ENCODE measurements around the gene ATP7B. TPM values are rescaled to one million over a fixed set of nuclear protein-coding genes. Genes with fewer than 3 reads are reported as not detected.
A peak's percentile ranks its signal among the peaks of the same experiment; 100 is the strongest.

Gene ATP7B
- total RNA-seq, 2 donors from 2014 or later: 0.45 to 0.53 TPM

DNA sequence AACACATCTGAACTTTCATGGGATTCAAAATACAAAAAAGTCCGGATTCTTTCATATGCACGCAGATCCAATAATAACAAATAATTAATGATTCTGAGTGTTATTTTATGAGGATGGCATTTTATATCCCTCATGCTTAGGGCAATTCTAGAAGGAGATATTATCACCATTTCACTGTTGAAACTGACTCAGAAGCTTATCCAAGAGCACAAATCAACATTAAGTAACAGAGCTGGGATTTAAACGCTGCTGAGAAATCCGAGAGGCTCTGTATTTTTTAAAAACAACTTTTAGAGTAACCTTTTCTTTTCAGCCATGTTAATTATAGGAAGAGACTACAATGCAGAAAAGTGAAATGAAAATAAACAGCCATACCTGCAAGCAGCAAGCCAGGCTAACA is 30.3 kb downstream of the ATP7B start:
- Mint-ChIP-seq H3K27ac (no peak overlapping the region), H3K36me3 (no peaks in the 10 kb centered on the region), H3K27me3 (peaks cover 17 to 32% of the 10 kb centered on the region in 2 donors), H3K4me3 (no peak overlapping the region), H3K9me3 (no peaks in the 10 kb centered on the region), H3K4me1 (ENCODE audit: low read depth in 2 of 2) (no peaks in the 10 kb centered on the region)
- ATAC-seq: no peak
- DNase-seq (ENCODE audit: low spot score): no peak

DNA sequence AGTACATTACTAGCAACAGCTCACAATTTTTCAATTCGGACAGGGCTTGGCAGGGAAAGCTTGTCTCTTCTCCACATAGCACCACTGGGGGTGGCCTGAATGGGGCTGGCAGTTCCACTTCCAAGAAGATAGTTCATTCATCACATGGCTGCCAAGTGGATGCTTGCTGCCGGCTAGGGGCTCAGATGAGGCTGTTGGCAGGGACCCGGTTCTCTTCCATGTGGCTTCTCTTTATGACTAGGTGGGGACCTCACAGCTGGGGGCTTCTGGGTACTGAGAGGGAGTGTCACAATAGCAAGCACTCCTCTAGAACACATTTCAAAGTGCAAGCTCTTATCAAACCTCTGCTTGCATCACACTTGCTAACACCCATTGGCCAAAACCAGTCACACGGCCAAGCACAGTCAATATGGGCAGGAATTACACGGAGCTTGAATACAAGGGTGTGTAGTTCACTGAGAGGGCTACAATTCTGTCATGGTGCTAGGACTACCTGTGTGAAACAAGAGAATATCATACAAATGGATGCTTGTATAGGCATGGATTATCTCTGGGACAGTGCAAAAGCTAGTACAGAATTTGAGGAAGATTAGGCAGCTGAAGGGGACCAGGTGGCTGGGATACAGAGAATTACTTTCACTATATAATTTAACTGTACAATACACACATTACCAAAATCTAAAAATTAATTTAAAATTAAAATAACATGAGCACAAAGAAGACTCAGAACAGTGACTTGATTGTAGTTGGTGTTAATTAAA is 32.3 kb downstream of the ATP7B start:
- DNase-seq (ENCODE audit: low spot score) (no peak), ATAC-seq (peak in 1 of 2 donors; percentile 32)
- H3K4me3 Mint-ChIP-seq: no peak overlapping the region
- no peaks in the 10 kb centered on the region for H3K9me3 Mint-ChIP-seq
- no peak overlapping the region for H3K27ac Mint-ChIP-seq
- no peaks in the 10 kb centered on the region for H3K36me3 Mint-ChIP-seq
- no peaks in the 10 kb centered on the region for H3K4me1 Mint-ChIP-seq (ENCODE audit: low read depth in 2 of 2)
- H3K27me3 Mint-ChIP-seq: peaks cover 3 to 13% of the 10 kb centered on the region in 2 donors

DNA sequence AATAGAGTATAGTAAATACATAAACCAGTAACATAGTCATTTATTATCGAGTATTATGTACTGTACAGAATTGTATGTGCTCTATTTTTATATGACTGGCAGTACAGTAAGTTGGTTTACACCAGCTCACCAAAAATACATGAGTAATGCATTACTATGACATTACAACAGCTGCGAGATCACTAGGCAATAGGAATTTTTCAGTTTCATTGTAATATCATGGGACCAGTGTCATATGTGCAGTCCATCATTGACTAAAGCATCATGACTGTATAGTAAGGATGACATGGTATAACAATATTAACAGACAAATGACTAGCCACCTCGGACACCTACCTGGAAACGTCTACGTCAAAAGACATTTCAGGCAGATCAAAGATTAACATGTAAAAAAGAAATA is 33.6 kb downstream of the ATP7B start:
- H3K4me1 Mint-ChIP-seq (ENCODE audit: low read depth in 2 of 2): no peaks in the 10 kb centered on the region
- no peaks in the 10 kb centered on the region for H3K9me3 Mint-ChIP-seq
- no peak overlapping the region for H3K4me3 Mint-ChIP-seq

DNA sequence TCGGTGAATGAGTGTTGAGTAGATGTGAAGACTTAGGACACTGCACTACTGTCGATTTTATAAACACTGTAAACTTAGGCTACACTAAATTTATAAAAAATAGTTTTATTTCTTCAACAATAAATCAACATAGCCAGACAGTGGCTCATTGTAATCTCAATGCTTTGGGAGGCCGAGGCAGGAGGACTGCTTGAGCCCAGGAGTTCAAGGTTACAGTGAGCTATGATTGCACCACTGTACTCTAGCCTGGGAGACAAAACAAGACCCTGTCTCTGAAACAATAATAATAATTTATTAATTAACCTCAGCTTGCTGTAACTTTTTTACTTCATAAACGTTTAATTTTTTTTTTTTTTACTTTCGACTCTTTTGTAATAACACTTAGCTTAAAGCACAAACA is 34.4 kb downstream of the ATP7B start:
- H3K36me3 Mint-ChIP-seq: no peaks in the 10 kb centered on the region
- no peak overlapping the region for H3K27ac Mint-ChIP-seq
- no peak for DNase-seq (ENCODE audit: low spot score)
- no peaks in the 10 kb centered on the region for H3K9me3 Mint-ChIP-seq
- ATAC-seq: no peak
- H3K4me1 Mint-ChIP-seq (ENCODE audit: low read depth in 2 of 2): no peaks in the 10 kb centered on the region
- H3K27me3 Mint-ChIP-seq: peaks cover 0 to 9% of the 10 kb centered on the region in 2 donors
- H3K4me3 Mint-ChIP-seq: no peak overlapping the region

More for the DNA sequence above, 33.6 kb downstream of the ATP7B start:
- DNase-seq (ENCODE audit: low spot score) (no peak), ATAC-seq (no peak)
- Mint-ChIP-seq H3K27me3 (peaks cover 0 to 9% of the 10 kb centered on the region in 2 donors), H3K36me3 (no peaks in the 10 kb centered on the region), H3K27ac (no peak overlapping the region)

DNA sequence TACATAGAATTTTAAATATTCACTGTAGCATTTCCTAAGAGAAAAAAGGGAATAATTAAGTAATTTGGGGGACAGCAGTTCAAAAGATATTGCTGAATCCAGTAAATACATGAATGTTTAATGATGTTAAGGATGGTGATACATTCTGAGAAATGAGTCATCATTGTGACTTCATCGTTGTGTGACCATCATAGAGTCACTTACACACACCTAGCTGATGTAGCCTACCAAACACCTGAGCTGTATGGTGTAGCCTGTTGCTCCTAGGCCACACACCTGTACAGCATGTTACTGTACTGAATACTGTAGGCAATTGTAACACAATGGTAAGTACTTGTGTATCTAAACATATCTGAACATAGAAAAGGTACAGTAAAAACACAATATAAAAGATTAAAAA is 34.8 kb downstream of the ATP7B start:
- Mint-ChIP-seq H3K27ac (no peak overlapping the region), H3K9me3 (no peaks in the 10 kb centered on the region), H3K4me1 (ENCODE audit: low read depth in 2 of 2) (no peaks in the 10 kb centered on the region), H3K36me3 (no peaks in the 10 kb centered on the region), H3K27me3 (peaks cover 0 to 9% of the 10 kb centered on the region in 2 donors), H3K4me3 (no peak overlapping the region)
- DNase-seq (ENCODE audit: low spot score): no peak
- ATAC-seq: peak in 1 of 2 donors; percentile 41

DNA sequence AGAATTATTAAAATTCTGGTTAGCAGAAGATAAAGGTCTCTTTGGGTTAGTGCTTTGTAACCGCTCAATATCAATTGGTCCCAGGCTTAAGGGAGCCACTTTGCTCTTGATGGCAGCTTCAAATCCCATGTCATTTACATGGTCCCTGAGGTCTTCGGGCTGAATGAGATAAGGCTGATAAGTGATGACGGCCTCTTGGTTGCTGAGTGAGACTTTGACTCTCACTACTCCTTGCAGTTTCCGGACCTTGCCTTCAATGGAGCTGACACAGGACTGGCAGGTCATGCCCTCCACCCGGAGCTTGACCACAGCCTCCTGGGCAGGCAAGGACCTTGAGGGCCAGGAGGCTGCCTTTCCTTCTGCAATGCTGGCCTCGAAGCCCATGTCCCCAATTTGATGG is 36.8 kb downstream of the ATP7B start:
- Mint-ChIP-seq H3K4me1 (ENCODE audit: low read depth in 2 of 2) (no peaks in the 10 kb centered on the region), H3K9me3 (no peaks in the 10 kb centered on the region), H3K27ac (no peak overlapping the region), H3K27me3 (peaks cover 0 to 9% of the 10 kb centered on the region in 2 donors), H3K4me3 (no peak overlapping the region), H3K36me3 (no peaks in the 10 kb centered on the region)
- no peak for DNase-seq (ENCODE audit: low spot score)
- no peak for ATAC-seq

DNA sequence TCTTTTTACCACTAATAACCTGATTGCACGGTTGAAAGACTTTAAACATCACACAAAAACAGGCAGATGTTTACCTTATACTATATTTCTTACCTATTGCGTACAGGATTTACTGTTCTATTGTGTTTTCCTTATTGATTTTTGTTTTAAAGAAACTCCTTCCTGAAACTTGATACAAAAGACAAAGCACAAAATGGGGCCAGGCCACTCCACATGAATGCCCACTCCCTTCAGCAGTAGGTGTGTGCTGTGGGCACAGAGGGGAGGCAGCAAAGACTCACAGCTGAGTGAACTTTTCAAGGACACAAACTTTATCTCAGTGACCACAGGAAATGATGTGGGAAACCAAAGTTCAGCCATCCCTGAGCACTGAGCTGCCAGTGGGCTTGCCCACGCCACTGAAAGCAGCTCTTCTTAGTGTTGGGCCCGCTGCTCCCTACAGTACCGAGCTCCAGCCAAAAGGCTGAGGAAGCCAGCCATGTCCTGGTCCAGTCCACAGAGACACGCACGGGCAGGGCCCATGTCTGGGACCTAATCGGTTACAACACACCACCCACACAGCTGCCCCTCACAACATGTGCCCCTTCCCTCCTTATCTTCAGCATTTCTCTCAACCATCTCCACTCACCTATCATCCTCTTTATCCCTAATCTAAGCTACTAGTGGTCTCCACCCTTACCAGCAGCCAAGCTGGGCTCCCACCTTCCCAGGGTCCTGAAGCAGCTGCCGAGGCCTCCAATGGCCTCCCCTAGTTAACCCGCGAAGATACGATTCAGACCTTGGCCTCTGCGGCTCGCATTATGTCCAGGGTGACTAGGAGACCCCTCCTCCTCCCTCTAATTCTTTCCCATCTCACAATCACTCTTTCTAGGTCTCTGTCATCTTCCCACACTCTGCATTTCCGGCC is 39.5 kb downstream of the ATP7B start:
- peaks cover 5 to 8% of the 10 kb centered on the region in 2 donors for H3K4me1 Mint-ChIP-seq (ENCODE audit: low read depth in 2 of 2)
- ATAC-seq (peak in 1 of 2 donors; percentile 28), DNase-seq (ENCODE audit: low spot score) (no peak)
- H3K27ac Mint-ChIP-seq: no peak overlapping the region
- H3K9me3 Mint-ChIP-seq: no peaks in the 10 kb centered on the region
- H3K36me3 Mint-ChIP-seq: no peaks in the 10 kb centered on the region
- H3K4me3 Mint-ChIP-seq: no peak overlapping the region
- peaks cover 0 to 3% of the 10 kb centered on the region in 2 donors for H3K27me3 Mint-ChIP-seq

DNA sequence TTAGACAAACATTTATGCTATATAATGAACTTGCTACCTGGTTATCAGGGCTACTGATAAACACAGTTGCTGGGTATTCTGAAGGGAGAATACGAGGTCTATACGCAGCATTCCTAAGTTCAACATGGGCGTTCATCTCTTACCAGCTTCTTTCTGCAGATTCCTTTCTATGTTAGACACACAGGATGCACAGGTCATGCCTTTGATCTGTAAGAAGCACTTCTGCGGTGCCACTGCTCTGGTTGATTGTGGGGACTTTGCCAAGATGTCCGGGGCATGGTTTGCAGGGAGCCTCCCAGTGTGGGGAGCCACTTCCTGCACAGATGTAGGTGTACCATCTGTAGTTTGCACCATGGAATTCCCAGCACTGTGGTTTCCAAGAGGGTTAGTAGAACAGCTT is 40.9 kb downstream of the ATP7B start:
- Mint-ChIP-seq H3K4me1 (ENCODE audit: low read depth in 2 of 2) (peaks cover 9 to 13% of the 10 kb centered on the region in 2 donors), H3K4me3 (no peak overlapping the region), H3K9me3 (no peaks in the 10 kb centered on the region), H3K27ac (no peak overlapping the region), H3K27me3 (peaks cover 5 to 11% of the 10 kb centered on the region in 2 donors), H3K36me3 (no peaks in the 10 kb centered on the region)
- ATAC-seq: no peak
- DNase-seq (ENCODE audit: low spot score): no peak

DNA sequence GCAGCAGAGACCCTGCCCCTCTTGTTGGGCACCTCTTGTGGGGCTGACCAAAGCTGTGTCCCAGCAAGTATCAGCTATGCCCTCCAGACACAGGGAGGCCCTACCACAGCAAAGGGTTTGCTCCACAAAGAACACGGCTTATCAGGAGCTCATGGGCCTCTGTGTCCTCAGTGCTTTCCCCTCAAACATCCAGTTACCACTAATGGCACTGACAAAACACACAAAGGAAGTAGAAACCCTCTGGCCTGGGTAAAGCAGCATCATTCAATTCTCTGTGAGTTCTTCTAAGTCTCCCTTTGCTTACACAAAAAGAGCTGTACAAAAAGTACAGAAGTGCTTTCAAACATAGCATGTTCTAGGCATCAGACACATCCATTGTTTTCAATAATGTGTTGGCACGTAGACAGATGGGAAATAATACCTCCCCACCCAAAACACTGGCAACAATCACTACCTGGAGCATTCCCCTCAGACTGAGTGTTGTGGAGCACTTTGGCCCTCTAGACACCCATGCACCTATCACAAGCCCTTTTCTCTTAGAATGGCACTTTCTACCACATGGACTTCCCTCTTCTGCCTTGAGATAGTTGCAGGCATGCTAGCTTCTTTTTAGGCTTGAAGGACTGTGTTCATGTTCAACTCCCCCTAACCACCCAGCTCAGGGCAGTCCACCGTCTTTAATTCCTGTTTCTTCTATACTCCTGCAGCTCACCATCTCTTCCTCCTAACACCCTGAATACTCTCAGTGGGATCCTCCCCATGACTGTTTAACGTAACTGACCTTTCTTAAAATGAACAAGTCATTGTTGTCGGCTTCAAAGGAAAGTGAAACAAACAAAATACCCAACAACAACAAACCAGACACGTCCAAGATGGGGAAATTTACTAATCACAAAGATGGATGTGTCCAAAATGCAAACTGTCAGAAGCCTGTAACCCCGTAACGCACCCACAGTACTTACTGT is 43.5 kb downstream of the ATP7B start:
- no peak overlapping the region for H3K27ac Mint-ChIP-seq

DNA sequence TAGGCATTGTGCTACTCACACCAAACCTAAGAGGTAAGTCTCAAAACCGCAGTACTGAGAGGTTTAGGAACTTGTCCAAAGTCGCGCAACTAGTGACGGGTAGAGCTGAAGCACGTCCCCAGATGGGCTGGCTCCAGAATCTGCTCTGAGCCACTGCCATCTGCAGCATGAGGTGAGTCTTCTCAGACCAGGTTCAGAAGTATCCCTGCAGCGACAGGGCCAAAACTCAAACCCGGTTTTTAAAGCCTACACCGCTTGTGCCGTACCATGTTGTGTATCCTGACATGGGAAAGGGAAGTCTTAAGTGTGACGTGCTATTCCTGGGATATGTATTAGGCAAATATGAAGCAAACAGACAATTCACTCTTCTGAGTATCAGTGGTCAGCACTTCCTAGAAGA is 45.1 kb downstream of the ATP7B start:
- H3K27ac Mint-ChIP-seq: no peak overlapping the region
- peaks cover 8 to 15% of the 10 kb centered on the region in 2 donors for H3K27me3 Mint-ChIP-seq
- H3K36me3 Mint-ChIP-seq: no peaks in the 10 kb centered on the region
- ATAC-seq (no peak), DNase-seq (ENCODE audit: low spot score) (no peak)
- H3K4me3 Mint-ChIP-seq: no peak overlapping the region
- no peaks in the 10 kb centered on the region for H3K9me3 Mint-ChIP-seq
- H3K4me1 Mint-ChIP-seq (ENCODE audit: low read depth in 2 of 2): peaks cover 9 to 13% of the 10 kb centered on the region in 2 donors

More for the DNA sequence above, 43.5 kb downstream of the ATP7B start:
- Mint-ChIP-seq H3K4me1 (ENCODE audit: low read depth in 2 of 2) (peaks cover 9 to 13% of the 10 kb centered on the region in 2 donors), H3K9me3 (no peaks in the 10 kb centered on the region), H3K36me3 (no peaks in the 10 kb centered on the region), H3K27me3 (peaks cover 8 to 15% of the 10 kb centered on the region in 2 donors), H3K4me3 (peak overlapping the region; percentile 4)
- no peak for ATAC-seq
- no peak for DNase-seq (ENCODE audit: low spot score)

DNA sequence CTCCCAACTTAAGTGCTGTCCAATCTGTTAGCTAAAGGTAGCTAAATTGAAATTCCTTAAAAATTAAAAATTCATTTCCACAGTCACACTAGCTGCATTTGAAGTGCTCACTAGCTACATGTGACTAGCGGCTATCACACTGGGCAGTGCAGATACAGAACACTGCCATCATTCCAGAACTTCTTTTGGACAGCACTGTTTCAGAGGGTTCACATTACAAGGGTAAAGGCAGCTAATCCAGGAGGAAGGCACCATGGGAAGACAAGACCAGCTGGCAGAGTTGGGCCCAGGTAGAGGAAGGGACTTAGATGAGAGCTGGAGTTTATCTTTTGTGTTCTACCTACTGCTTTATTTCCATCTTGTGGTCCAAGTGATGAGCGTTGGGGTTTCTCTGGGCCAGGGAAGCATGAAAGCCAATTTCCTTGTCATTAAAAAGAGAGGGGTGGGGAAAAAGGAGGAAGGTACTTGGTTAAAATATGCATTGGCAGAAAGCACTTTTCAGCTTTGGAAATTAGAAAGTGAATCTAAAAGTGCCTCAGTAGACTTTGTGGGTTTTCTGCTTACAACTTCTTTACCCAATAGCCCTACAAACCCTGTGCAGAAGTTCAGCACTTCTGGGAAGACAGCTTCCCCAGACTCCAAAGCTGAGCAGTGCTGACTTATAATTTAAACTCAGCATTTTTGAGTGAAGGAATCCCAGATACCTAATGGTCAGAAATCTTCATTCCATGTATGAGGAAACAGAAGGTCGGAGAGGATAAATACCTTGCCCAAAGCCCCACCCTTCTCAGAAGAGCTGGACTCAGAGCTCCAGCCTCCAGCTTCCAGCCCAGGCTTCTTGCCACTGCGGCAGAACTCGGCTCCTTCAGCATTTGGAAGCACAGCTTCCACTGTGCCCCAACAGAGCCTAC is 49.5 kb downstream of the ATP7B start:
- no peak overlapping the region for H3K4me3 Mint-ChIP-seq
- peaks cover 10 to 21% of the 10 kb centered on the region in 2 donors for H3K4me1 Mint-ChIP-seq (ENCODE audit: low read depth in 2 of 2)
- peaks cover 8 to 11% of the 10 kb centered on the region in 2 donors for H3K27me3 Mint-ChIP-seq
- H3K27ac Mint-ChIP-seq: no peak overlapping the region
- H3K36me3 Mint-ChIP-seq: no peaks in the 10 kb centered on the region
- H3K9me3 Mint-ChIP-seq: no peaks in the 10 kb centered on the region
- ATAC-seq (no peak), DNase-seq (ENCODE audit: low spot score) (no peak)

DNA sequence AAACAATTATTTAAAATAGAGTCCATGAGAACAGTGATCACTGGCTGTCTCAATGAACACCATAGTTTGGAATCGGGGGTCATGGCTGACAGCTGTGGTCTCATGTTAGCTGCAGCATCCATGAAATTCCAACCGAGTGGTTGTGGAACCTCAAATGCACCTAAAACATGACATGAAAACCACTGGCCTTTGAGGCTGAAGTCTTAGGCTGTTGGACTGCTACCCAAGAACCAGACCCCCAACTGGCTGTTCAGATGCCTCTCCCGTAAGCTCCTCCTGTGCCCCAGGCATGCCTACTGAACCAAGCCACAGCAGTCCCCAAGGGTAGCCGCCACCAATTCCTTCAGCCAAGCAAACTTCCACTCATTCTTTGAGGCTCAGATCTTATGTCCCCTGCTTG is 50.5 kb downstream of the ATP7B start:
- Mint-ChIP-seq H3K36me3 (no peaks in the 10 kb centered on the region), H3K4me3 (no peak overlapping the region), H3K27ac (no peak overlapping the region), H3K9me3 (no peaks in the 10 kb centered on the region), H3K27me3 (peaks cover 7 to 8% of the 10 kb centered on the region in 2 donors), H3K4me1 (ENCODE audit: low read depth in 2 of 2) (peaks cover 11 to 22% of the 10 kb centered on the region in 2 donors)
- ATAC-seq: no peak
- DNase-seq (ENCODE audit: low spot score): no peak
